Upper lobe of right lung (tissue), 1 donor: ENCODE measurements around the gene TSGA10IP. TPM values are rescaled to one million over a fixed set of nuclear protein-coding genes. Genes with fewer than 3 reads are reported as not detected.

ENCODE experiments used
- ATAC-seq: fragments of 200-7000 bp; cut with Tn5 transposase; one replicate; pipeline ENCODE4 v1.9.1; 2020; ENCODE audit warnings: mild to moderate bottlenecking, moderate library complexity
- DNase-seq: peaks from one replicate; pipeline ENCODE4 v3.0.0-alpha.2; 2020
- H3K27ac ChIP-seq: fragments of 200-600 bp; one replicate; pipeline ENCODE4 v1.8.0; 2022
- H3K27me3 ChIP-seq: fragments of 200-600 bp; one replicate; pipeline ENCODE4 v1.8.0; 2022; ENCODE audit warnings: mild to moderate bottlenecking
- H3K36me3 ChIP-seq: fragments of 200-600 bp; one replicate; pipeline ENCODE4 v1.8.0; 2022
- H3K4me1 ChIP-seq: fragments of 200-600 bp; one replicate; pipeline ENCODE4 v1.8.0; 2022
- H3K4me3 ChIP-seq: fragments of 200-600 bp; one replicate; pipeline ENCODE4 v1.8.0; 2022; ENCODE audit warnings: mild to moderate bottlenecking
- H3K9me3 ChIP-seq: fragments of 200-600 bp; one replicate; pipeline ENCODE4 v1.8.0; 2022
- CTCF ChIP-seq: fragments of 200-600 bp; IDR thresholded peaks from one replicate; pipeline ENCODE4 v1.8.0; 2022; ENCODE audit warnings: antibody characterized with exemption
- intact Hi-C: fragments of 100-400 bp; cut with DNase I; formaldehyde crosslinking; loops from one replicate; pipeline ENCODE4 v1.11.0; 2022
- total RNA-seq: library from RNA; stranded (reverse); fragmentation: NEBNext Ultra II Directional; extraction: Animal tissue kit (Norgen Biotek cat#: 25700); gene quantifications from one replicate; pipeline ENCODE4 v1.2.1, GENCODE V29; 2021
- donor health status: DM: no; HTN: yes; CAD: no; lungs with severe emphysema.

Gene TSGA10IP
- total RNA-seq, 1 donor from 2014 or later, result not detected

- no peak for DNase-seq
- H3K27ac ChIP-seq, result no peak overlapping the region
- intact Hi-C loops, result no loop called here
- no peak overlapping the region for H3K4me3 ChIP-seq
- no peaks in the 10 kb centered on the region for H3K9me3 ChIP-seq
- no peaks in the 10 kb centered on the region for H3K4me1 ChIP-seq
- TF ChIP-seq CTCF, result no peak
- H3K36me3 ChIP-seq, result no peaks in the 10 kb centered on the region
- H3K27me3 ChIP-seq, result no peaks in the 10 kb centered on the region
- ATAC-seq, result no peak
Observed at GRCh38 chr11:65932558-65932919, 12.7 kb upstream of the TSGA10IP start.

- Histone ChIP-seq H3K27ac (no peak overlapping the region), H3K4me1 (no peaks in the 10 kb centered on the region), H3K36me3 (no peaks in the 10 kb centered on the region), H3K27me3 (no peaks in the 10 kb centered on the region), H3K4me3 (no peak overlapping the region), H3K9me3 (no peaks in the 10 kb centered on the region)
- no peak for ATAC-seq
- no peak for DNase-seq
- TF ChIP-seq CTCF, result no peak
- intact Hi-C loops, result no loop called here
Observed at GRCh38 chr11:65934014-65934413, 11.3 kb upstream of the TSGA10IP start.

- H3K27me3 ChIP-seq, result no peaks in the 10 kb centered on the region
- TF ChIP-seq CTCF, result no peak
- no peaks in the 10 kb centered on the region for H3K4me1 ChIP-seq
- ATAC-seq (no peak), DNase-seq (no peak)
- H3K9me3 ChIP-seq, result no peaks in the 10 kb centered on the region
- H3K27ac ChIP-seq, result no peak overlapping the region
- intact Hi-C loops, result no loop called here
- H3K36me3 ChIP-seq, result no peaks in the 10 kb centered on the region
- no peak overlapping the region for H3K4me3 ChIP-seq
Observed at GRCh38 chr11:65937766-65938165, 7.5 kb upstream of the TSGA10IP start.

- intact Hi-C loops, result no loop called here
- no peak for TF ChIP-seq CTCF
- H3K27ac ChIP-seq, result peak overlapping the region; percentile 53
- H3K4me1 ChIP-seq, result no peaks in the 10 kb centered on the region
- H3K9me3 ChIP-seq, result no peaks in the 10 kb centered on the region
- ATAC-seq (peak; percentile 24), DNase-seq (no peak)
- H3K4me3 ChIP-seq, result no peak overlapping the region
- H3K36me3 ChIP-seq, result no peaks in the 10 kb centered on the region
- no peaks in the 10 kb centered on the region for H3K27me3 ChIP-seq
Observed at GRCh38 chr11:65941720-65942310, 3.5 kb upstream of the TSGA10IP start.

- DNase-seq, result no peak
- intact Hi-C loops, result no loop called here
- Histone ChIP-seq H3K4me1 (no peaks in the 10 kb centered on the region), H3K27me3 (no peaks in the 10 kb centered on the region), H3K36me3 (no peaks in the 10 kb centered on the region), H3K9me3 (no peaks in the 10 kb centered on the region), H3K27ac (no peak overlapping the region), H3K4me3 (no peak overlapping the region)
- no peak for ATAC-seq
- TF ChIP-seq CTCF, result no peak
Observed at GRCh38 chr11:65942531-65942930, 2.7 kb upstream of the TSGA10IP start.

GRCh38 chr11:65944191-65944590 lies 1.1 kb upstream of the TSGA10IP start:
- Histone ChIP-seq H3K4me1 (no peaks in the 10 kb centered on the region), H3K36me3 (no peaks in the 10 kb centered on the region), H3K27ac (no peak overlapping the region), H3K9me3 (no peaks in the 10 kb centered on the region), H3K27me3 (no peaks in the 10 kb centered on the region), H3K4me3 (no peak overlapping the region)
- ATAC-seq, result no peak
- intact Hi-C loops, result no loop called here
- no peak for TF ChIP-seq CTCF
- no peak for DNase-seq
